Measurements from ENCODE around the gene KARS1.

The KARS1 gene

GRCh38 chr16:75578725-75579124 is 68.7 kb downstream of the KARS1 start:
- no peak for DNase-seq

GRCh38 chr16:75578212-75578611 is 69.3 kb downstream of the KARS1 start:
- no peak for DNase-seq
